ENCODE measurements around the gene DES.
"Not testable (repeated sequence)": the region's sequence is repeated elsewhere in the genome, so short reads cannot be mapped to it uniquely, and the experiment has no call there.

Gene DES

GRCh38 chr2:219387306-219388120 is 30.7 kb upstream of the DES start, which contains the start of gene DNPEP:
Gene DNPEP (minus strand): TSS chr2:219387912. CDS start chr2:219387794, 118 bp downstream.
- peak; percentile 92 for DNase-seq (ENCODE audit: low read depth)

GRCh38 chr2:219388121-219388906 is 29.9 kb upstream of the DES start:
- DNase-seq (ENCODE audit: low read depth), result peak; percentile 98
- TF ChIP-seq CTCF (IDR thresholded peaks at IDR 0.05; ENCODE audit: low read depth, low read length) (peak; percentile 21), MYC (IDR thresholded peaks at IDR 0.05; ENCODE audit: low read depth, low read length) (peak; percentile 62; the same call in 1 of the 2 replicates), MAX (IDR thresholded peaks at IDR 0.05; ENCODE audit: low read depth, low read length) (peak; percentile 56; the same call in 1 of the 2 replicates), POLR2A (IDR thresholded peaks at IDR 0.05; ENCODE audit: extremely low read depth, insufficient read length) (peak; percentile 46)
- H3K4me3 ChIP-seq (ENCODE audit: low read depth, low read length), result peak overlapping the region; percentile 57

More at GRCh38 chr2:219387306-219388120, 30.7 kb upstream of the DES start, which contains the start of gene DNPEP:
- TF ChIP-seq MAX (IDR thresholded peaks at IDR 0.05; ENCODE audit: low read depth, low read length) (peak; percentile 58), POLR2A (IDR thresholded peaks at IDR 0.05; ENCODE audit: extremely low read depth, insufficient read length) (peak; percentile 32), CTCF (IDR thresholded peaks at IDR 0.05; ENCODE audit: low read depth, low read length) (no peak), MYC (IDR thresholded peaks at IDR 0.05; ENCODE audit: low read depth, low read length) (peak; percentile 70)
- peak within 1 kb of the TSS; percentile 75 for H3K4me3 ChIP-seq (ENCODE audit: low read depth, low read length)

GRCh38 chr2:219388907-219389156 is 29.3 kb upstream of the DES start:
- TF ChIP-seq MYC (IDR thresholded peaks at IDR 0.05; ENCODE audit: low read depth, low read length), result no peak
- no peak for TF ChIP-seq POLR2A (IDR thresholded peaks at IDR 0.05; ENCODE audit: extremely low read depth, insufficient read length)
- no peak for TF ChIP-seq CTCF (IDR thresholded peaks at IDR 0.05; ENCODE audit: low read depth, low read length)
- TF ChIP-seq MAX (IDR thresholded peaks at IDR 0.05; ENCODE audit: low read depth, low read length), result no peak
- DNase-seq (ENCODE audit: low read depth), result no peak
- peak overlapping the region; percentile 57 for H3K4me3 ChIP-seq (ENCODE audit: low read depth, low read length)

- TF ChIP-seq MAX (IDR thresholded peaks at IDR 0.05; ENCODE audit: low read depth, low read length) (no peak), CTCF (IDR thresholded peaks at IDR 0.05; ENCODE audit: low read depth, low read length) (no peak), MYC (IDR thresholded peaks at IDR 0.05; ENCODE audit: low read depth, low read length) (no peak), POLR2A (IDR thresholded peaks at IDR 0.05; ENCODE audit: extremely low read depth, insufficient read length) (no peak)
- no peak for DNase-seq (ENCODE audit: low read depth)
- no peak overlapping the region for H3K4me3 ChIP-seq (ENCODE audit: low read depth, low read length)
These were observed 25.4 kb upstream of the DES start for GRCh38 chr2:219392754-219393153.

GRCh38 chr2:219395056-219395455 is 23.1 kb upstream of the DES start:
- H3K4me3 ChIP-seq (ENCODE audit: low read depth, low read length); DNase-seq (ENCODE audit: low read depth): not testable (repeated sequence)

GRCh38 chr2:219395609-219396008 is 22.6 kb upstream of the DES start:
- no peak overlapping the region for H3K4me3 ChIP-seq (ENCODE audit: low read depth, low read length)
- no peak for TF ChIP-seq MAX (IDR thresholded peaks at IDR 0.05; ENCODE audit: low read depth, low read length)
- no peak for TF ChIP-seq CTCF (IDR thresholded peaks at IDR 0.05; ENCODE audit: low read depth, low read length)
- no peak for TF ChIP-seq POLR2A (IDR thresholded peaks at IDR 0.05; ENCODE audit: extremely low read depth, insufficient read length)
- TF ChIP-seq MYC (IDR thresholded peaks at IDR 0.05; ENCODE audit: low read depth, low read length), result no peak
- no peak for DNase-seq (ENCODE audit: low read depth)
